GM18861 (cell line): ENCODE results near the gene AIF1.
A peak's percentile ranks its signal among the peaks of the same experiment; 100 is the strongest.

ENCODE experiments used
- ATAC-seq: cut with Tn5 transposase; IDR thresholded peaks from one replicate; pipeline ENCODE4 v1.9.1; 2021; ENCODE audit not compliant: unreplicated experiment

AIF1 gene

GRCh38 chr6:31620586-31621319 is 5.7 kb downstream of the AIF1 start, which contains the start of gene PRRC2A:
TSS of gene PRRC2A (plus strand) at chr6:31620715. CDS start at chr6:31622790, 2,075 bp downstream.
- peak; percentile 28 for ATAC-seq

DNA sequence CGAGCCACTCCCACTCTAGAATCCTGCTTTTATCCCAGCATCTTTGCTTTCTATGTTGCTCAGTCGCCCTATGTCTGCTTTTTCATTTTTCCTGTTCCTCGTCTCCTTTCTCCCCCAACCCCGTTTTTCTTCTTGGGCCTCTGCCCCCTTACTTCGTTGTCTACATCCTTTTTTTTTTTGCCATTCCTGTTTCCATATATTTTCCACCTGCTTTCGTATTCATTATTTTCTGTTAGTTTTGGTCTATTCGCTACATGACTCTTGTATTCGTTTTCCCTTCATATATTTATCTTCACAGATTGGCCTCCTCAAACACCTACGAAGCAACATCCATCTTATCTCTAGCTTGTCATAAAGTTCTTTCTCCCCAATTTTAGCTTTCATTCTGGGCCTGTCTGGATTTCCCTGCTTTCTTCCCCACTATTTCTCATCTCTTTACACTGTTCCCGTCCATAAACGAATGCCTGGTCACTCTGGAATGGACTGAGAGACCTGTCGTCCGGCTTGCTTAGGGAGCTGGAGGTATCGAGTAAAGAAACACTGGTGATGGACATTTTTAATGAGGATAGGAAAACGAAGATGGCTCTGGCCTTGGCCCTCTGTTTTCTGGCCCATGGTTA is 6.4 kb downstream of the AIF1 start:
- no peak for ATAC-seq

DNA sequence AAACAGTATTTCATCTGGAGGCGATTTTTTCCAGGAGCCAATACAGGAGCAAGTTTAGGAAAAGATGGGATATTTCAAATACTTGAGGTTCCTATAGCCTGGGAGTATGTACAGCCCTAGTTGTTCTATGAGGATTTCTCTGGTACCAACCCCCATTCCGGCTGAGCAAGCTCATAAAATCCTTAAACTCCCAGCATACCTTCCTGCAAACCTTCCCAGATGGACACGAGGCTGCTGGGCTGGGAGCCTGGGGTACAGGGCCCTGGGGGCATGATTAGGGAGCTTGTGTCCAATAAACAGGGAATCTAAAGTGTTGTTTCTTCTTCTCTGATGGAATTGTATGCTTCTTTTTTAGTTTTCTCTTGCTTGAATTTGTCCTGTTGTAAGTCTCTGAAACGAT is 7.0 kb downstream of the AIF1 start:
- ATAC-seq: no peak

DNA sequence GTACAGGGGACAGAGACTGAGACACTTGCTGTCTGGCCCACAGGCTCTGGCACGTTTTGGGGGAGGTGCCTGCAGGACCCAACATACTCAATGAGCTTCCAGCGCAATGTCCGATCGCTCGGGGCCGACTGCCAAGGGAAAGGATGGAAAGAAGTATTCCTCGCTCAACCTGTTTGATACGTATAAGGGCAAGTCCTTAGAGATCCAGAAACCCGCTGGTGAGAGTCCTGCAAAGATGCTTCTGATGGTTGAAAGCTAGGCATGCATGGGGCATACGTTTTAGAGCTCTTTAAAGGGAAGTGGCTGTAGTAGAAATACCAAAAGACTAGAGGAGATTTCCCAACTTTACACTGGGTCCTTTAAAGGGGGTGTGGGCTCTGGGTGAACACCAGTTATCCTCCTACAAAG is 7.7 kb downstream of the AIF1 start:
- no peak for ATAC-seq

DNA sequence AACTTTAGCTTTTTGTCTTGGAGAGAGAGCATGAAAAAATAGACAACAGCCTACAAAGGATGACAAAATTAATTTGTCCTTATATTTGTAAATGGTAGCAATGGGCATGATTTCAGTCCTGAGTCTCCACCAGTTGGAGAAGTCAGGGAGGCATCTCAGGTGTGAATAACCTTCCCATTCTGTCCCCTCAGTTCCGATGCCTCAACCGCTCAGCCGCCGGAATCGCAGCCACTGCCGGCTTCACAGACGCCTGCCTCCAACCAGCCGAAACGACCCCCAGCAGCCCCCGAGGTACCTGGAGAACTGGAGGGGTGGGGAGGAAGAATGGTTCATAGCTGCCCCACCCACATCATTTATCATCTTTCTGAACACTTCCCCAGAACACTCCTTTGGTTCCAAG is 9.0 kb downstream of the AIF1 start:
- no peak for ATAC-seq

- ATAC-seq: no peak
Observed at GRCh38 chr6:31626952-31627351, 11.9 kb downstream of the AIF1 start.

DNA sequence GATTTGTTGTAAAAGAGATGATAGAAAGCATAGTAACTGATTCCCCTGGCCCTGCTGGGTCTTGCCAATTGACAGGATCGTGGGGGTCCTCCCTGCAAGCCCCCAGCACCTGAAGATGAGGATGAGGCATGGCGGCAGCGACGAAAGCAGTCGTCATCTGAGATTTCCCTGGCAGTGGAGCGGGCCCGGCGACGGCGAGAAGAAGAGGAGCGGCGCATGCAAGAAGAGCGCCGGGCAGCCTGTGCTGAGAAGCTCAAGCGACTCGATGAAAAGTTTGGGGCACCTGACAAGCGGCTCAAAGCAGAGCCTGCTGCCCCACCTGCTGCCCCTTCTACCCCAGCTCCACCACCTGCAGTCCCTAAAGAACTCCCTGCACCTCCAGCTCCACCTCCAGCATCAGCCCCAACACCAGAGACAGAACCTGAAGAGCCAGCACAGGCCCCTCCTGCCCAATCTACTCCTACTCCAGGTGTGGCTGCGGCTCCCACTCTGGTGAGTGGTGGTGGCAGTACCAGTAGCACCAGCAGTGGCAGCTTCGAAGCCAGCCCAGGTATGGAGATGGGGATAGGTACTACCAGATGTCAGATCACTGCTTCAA is 12.8 kb downstream of the AIF1 start:
- ATAC-seq: no peak

- ATAC-seq: no peak
Observed at GRCh38 chr6:31629014-31629413, 14.0 kb downstream of the AIF1 start.

- no peak for ATAC-seq
Observed at GRCh38 chr6:31630177-31630934, 15.3 kb downstream of the AIF1 start.

- no peak for ATAC-seq
Observed at GRCh38 chr6:31631209-31631608, 16.2 kb downstream of the AIF1 start.

DNA sequence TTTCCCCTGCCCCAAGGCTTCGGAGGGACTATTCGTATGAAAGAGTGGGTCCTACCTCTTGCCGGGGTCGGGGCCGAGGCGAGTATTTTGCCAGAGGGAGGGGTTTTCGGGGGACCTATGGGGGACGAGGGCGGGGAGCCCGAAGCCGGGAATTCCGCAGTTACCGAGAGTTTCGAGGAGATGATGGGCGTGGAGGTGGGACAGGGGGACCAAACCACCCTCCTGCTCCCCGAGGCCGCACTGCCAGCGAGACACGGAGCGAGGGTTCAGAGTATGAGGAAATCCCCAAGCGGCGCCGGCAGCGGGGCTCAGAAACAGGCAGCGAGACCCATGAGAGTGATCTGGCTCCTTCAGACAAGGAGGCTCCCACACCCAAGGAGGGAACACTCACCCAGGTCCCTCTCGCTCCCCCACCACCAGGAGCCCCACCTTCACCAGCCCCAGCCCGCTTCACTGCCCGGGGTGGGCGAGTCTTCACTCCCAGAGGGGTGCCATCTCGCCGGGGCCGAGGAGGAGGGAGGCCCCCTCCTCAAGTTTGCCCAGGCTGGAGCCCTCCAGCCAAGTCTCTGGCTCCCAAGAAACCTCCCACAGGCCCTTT is 16.7 kb downstream of the AIF1 start:
- ATAC-seq: no peak

GRCh38 chr6:31632279-31632946 is 17.4 kb downstream of the AIF1 start:
- ATAC-seq: no peak

- no peak for ATAC-seq
Observed at GRCh38 chr6:31633447-31633846, 18.4 kb downstream of the AIF1 start.

- no peak for ATAC-seq
Observed at GRCh38 chr6:31634131-31634530, 19.1 kb downstream of the AIF1 start.

- no peak for ATAC-seq
Observed at GRCh38 chr6:31634969-31635575, 20.0 kb downstream of the AIF1 start.

- no peak for ATAC-seq
Observed at GRCh38 chr6:31636698-31637596, 21.9 kb downstream of the AIF1 start.

- no peak for ATAC-seq
Observed at GRCh38 chr6:31639043-31639442, 24.0 kb downstream of the AIF1 start.

- no peak for ATAC-seq
Observed at GRCh38 chr6:31639449-31639861, 24.4 kb downstream of the AIF1 start.

GRCh38 chr6:31640612-31641011 is 25.6 kb downstream of the AIF1 start:
- ATAC-seq: no peak
